Measurements from ENCODE around the gene RSPO4. TPM values are rescaled to one million over a fixed set of nuclear protein-coding genes. Genes with fewer than 3 reads are reported as not detected.

Gene RSPO4
- total and polyA plus RNA-seq, 2 of the 8 experiments (the other 6 are each of a cell fraction or from before 2014, with no cell fraction given): 3.4 to 6.4 TPM

DNA sequence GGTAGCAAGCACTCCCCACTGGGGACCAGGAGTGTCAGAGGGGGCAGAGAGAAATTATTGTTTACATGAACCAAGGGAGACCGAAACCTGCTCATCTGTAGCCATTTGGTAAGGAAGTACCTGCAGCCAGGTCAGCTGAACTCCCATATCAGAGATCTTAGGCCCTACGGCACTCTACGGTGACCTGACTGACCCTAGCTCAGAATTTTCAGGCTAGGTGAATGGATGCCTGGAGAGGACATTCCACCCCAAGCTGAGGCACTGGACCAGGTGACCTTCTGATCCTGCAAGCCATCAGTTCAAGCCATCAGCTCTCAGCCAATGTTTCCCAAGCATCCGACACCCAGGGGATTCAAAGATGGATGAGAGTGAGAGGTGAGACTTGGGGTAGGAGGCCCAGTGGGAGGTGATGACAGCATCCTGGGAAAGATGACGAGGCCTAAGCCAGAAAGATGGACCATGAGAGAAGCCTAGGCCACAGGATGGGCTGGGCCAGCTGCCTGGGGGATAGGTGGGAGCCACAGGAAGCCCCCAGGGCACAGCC is 88.7 kb downstream of the RSPO4 start:
- no peak for FAIRE-seq
- Histone ChIP-seq H3K23me2 (ENCODE audit: low read depth, low read length) (no peaks in the 10 kb centered on the region; the same call in 1 of the 2 replicates), H3K9me3 (ENCODE audit: insufficient read depth in 2 of 2, low read depth in 1 of 2, low read length in 1 of 2) (no peaks in the 10 kb centered on the region), H3K4me3 (ENCODE audit: extremely low read depth in 1 of 4, insufficient read depth in 2 of 4, low read depth in 3 of 4, low read length in 4 of 4) (no peak overlapping the region), H3K4ac (replicated peaks; ENCODE audit: insufficient read length, low read depth, low read length) (no peak overlapping the region), H2AFZ (ENCODE audit: low read length) (no peak overlapping the region), H2BK120ac (replicated peaks; ENCODE audit: low read depth, low read length) (no peak overlapping the region), H4K20me1 (replicated peaks in 1 of 2; ENCODE audit: control insufficient read depth in 1 of 2, insufficient read depth in 2 of 2, low read length in 2 of 2) (no peaks in the 10 kb centered on the region), H4K8ac (ENCODE audit: extremely low read depth, insufficient read depth, low read length) (no peak overlapping the region), H2BK20ac (ENCODE audit: low read length) (no peak overlapping the region), H3K36me3 (ENCODE audit: control insufficient read depth in 2 of 4, insufficient read depth in 4 of 4, low read length in 3 of 4) (no peaks in the 10 kb centered on the region), H3K14ac (ENCODE audit: insufficient read length) (no peak overlapping the region), H2AK5ac (ENCODE audit: low read depth, low read length) (no peak overlapping the region), H3K23ac (ENCODE audit: insufficient read length) (no peak overlapping the region), H4K91ac (replicated peaks; ENCODE audit: insufficient read length, low read length) (no peak overlapping the region), H3K4me2 (ENCODE audit: insufficient read depth in 1 of 2, low read depth in 2 of 2, low read length in 2 of 2) (no peak overlapping the region), H4K5ac (ENCODE audit: insufficient read length, low read depth, low read length) (no peak overlapping the region), H3K18ac (ENCODE audit: extremely low read depth, low read length) (no peak overlapping the region), H3K27me3 (replicated peaks in 1 of 4; ENCODE audit: control insufficient read depth in 3 of 4, extremely low read depth in 1 of 4, insufficient read depth in 3 of 4, low read length in 3 of 4) (peaks cover 0 to 3% (median 0%) of the 10 kb centered on the region in 4 experiments; a peak in 1 of 7 replicates), H2BK12ac (ENCODE audit: low read depth, low read length) (no peak overlapping the region), H3K9ac (replicated peaks in 1 of 4; ENCODE audit: extremely low read depth in 1 of 4, low read depth in 3 of 4, low read length in 3 of 4) (no peak overlapping the region), H2BK5ac (ENCODE audit: low read depth, low read length) (no peak overlapping the region), H3K56ac (replicated peaks; ENCODE audit: insufficient read length, low read depth, low read length) (no peak overlapping the region), H3K4me1 (replicated peaks in 1 of 4; ENCODE audit: control insufficient read depth in 3 of 4, insufficient read depth in 4 of 4, low read length in 3 of 4) (peaks cover 0 to 16% (median 5%) of the 10 kb centered on the region in 4 experiments; a peak in 4 of 7 replicates), H2BK15ac (ENCODE audit: low read length) (no peak overlapping the region), H3K79me1 (ENCODE audit: low read depth, low read length) (no peaks in the 10 kb centered on the region), H3K27ac (ENCODE audit: low read depth, low read length) (no peak overlapping the region), H3K79me2 (ENCODE audit: control insufficient read depth in 1 of 2, insufficient read depth in 2 of 2, low read length in 2 of 2) (no peaks in the 10 kb centered on the region)
- ChIA-PET POLR2A (ENCODE audit: partially characterized antibody) (no interaction called here), CTCF (ENCODE audit: partially characterized antibody) (interaction anchor here (1.1 to 6.7 kb wide), 4 partner anchors 19 to 56 kb away, joined by 3 to 79 read pairs (median 12); no protein-coding TSS in a partner anchor)
- no peak for DNase-seq (ENCODE audit: low read depth in 1 of 2, low spot score in 2 of 2)
- 91% methylated on average over 5 of the region's 5 CpGs; no CpG with 5 or more reads in 1 of the 2 experiments for WGBS, 2 experiments (ENCODE audit: extremely low coverage in 1 of 2, insufficient coverage in 1 of 2, insufficient read length in 1 of 2, insufficient replicate concordance in 2 of 2, low coverage in 1 of 2, low lambda C conversion rate in 2 of 2, missing lambda C conversion rate in 1 of 2)
- TF ChIP-seq, protein P1, sequence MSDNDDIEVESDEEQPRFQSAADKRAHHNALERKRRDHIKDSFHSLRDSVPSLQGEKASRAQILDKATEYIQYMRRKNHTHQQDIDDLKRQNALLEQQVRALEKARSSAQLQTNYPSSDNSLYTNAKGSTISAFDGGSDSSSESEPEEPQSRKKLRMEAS (IDR thresholded peaks at IDR 0.05): no peak
- TF ChIP-seq ASH2L (IDR thresholded peaks at IDR 0.05; ENCODE audit: low read length) (no peak), FOSL1 (IDR thresholded peaks at IDR 0.05; ENCODE audit: insufficient read depth, low read depth, low read length) (no peak), SAP30 (IDR thresholded peaks at IDR 0.05; ENCODE audit: insufficient read depth, insufficient replicate concordance, low read length) (no peak), KDM1A (IDR thresholded peaks at IDR 0.05; ENCODE audit: borderline replicate concordance, low read length) (no peak), POLR2AphosphoS5 (IDR thresholded peaks at IDR 0.05; ENCODE audit: low read depth, low read length) (no peak), NRF1 (IDR thresholded peaks at IDR 0.05; ENCODE audit: low read depth, low read length) (no peak), JUN (IDR thresholded peaks at IDR 0.05; ENCODE audit: low read depth, low read length) (no peak), CREB1 (IDR thresholded peaks at IDR 0.05) (no peak), CHD2 (IDR thresholded peaks at IDR 0.05; ENCODE audit: low read length) (no peak)

Measured in H1 (cell line).